Stimulated activated CD8-positive, alpha-beta memory T cell treated with anti-CD3 and anti-CD28 coated beads, Interleukin-12 subunit alpha, Interleukin-12 subunit beta, amount 100 ng/mL, for 1 hour (primary cell): ENCODE data around the gene CREBZF.
"Not testable (repeated sequence)": the region's sequence is repeated elsewhere in the genome, so short reads cannot be mapped to it uniquely, and the experiment has no call there.

ENCODE experiments used
- DNase-seq: peaks from one replicate; pipeline ENCODE4 v3.0.0-alpha.2; 2020; ENCODE audit warnings: low read depth

CREBZF gene

GRCh38 chr11:85670949-85671663 is 6.2 kb upstream of the CREBZF start:
- not testable (repeated sequence) for DNase-seq

DNA sequence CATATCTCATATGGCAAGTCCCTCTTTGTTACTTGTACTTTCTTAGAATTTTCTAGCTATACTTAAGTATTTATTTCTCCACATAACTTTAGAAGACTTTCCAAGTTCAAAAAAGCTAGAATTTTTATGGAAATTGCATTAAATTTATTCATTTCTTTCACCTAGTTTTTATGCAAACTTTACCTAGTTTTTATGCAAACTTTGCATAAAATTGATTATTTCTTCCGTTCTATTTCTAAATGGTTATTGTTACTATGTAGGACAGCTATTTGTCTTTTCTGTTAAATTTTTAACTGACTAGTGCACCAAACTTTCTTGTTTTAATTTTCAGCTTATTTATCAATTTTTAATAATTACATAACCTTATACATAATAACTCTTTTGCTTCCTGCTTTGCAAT is 3.2 kb upstream of the CREBZF start:
- no peak for DNase-seq

GRCh38 chr11:85666687-85667086 is 1.8 kb upstream of the CREBZF start:
- DNase-seq: no peak

DNA sequence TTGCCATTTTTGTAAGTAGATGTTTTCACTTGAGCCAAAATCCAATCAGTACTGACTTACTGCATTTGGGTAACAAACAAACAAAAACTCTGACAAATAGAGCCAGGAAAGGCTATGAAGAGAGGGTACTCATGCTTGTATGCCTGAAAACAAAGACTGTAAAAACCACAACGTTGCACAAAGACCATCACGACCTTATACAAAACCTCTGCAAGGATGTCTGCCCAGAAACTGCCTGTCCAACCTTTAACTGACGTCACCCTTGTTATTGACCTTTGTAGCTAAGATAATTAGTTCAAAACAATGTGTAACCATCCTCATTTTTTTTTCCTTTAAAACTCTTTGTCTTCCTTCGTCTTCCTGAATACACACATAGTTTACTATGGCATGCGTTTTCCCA is 804 bp upstream of the CREBZF start:
- DNase-seq: no peak

- DNase-seq: peak; percentile 82
Measured at GRCh38 chr11:85663753-85664614, 945 bp downstream of the CREBZF start.

GRCh38 chr11:85663080-85663752 is 1.7 kb downstream of the CREBZF start:
- no peak for DNase-seq

DNA sequence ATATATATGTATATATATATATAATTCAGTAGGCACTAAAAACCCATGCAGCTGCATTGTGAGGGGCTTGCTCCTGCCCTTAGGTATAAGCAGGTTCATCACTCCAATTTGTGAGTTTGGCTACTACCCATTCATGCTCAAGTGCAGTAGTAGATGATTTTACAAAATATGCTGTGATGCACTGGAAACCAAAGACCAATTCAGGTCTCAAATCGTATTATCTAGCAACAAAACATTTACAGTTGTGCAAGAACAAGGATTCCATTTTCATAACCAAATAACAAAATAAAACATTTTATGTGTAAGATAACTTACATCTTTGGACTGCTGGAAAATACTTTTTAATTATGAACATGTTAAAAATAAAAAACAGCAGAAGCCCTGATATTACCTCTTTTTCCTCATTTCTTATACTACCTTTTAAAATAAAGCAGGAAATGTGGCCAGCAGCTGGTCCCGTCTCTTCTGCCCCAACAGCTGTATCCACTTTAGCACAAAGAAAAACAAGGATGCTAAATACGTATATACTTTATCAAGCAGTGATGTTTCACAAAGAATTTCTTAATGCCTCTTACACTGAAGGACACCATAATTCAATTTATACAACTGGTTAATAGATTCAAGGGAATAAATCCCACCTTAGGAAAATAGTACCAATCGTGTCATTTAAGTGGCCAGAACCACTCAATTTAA is 2.8 kb downstream of the CREBZF start:
- no peak for DNase-seq

DNA sequence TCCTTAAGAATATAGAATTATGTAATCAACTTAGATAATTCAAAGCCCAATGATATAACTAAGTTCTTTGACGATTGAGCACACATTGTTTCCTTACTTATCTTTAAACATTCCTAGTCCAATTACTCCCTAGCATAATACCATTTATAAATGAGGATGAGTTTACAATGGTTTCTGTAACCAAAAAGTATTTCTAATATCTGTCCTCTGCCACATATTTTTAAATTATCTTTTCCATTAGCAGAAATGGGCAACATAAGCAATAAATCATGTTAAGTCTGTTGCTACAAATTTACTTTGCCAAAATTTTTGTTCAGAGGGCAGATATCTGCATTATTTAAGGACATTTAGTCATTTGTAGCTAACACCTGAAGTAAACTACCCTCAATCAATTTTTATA is 6.7 kb downstream of the CREBZF start:
- DNase-seq: no peak

DNA sequence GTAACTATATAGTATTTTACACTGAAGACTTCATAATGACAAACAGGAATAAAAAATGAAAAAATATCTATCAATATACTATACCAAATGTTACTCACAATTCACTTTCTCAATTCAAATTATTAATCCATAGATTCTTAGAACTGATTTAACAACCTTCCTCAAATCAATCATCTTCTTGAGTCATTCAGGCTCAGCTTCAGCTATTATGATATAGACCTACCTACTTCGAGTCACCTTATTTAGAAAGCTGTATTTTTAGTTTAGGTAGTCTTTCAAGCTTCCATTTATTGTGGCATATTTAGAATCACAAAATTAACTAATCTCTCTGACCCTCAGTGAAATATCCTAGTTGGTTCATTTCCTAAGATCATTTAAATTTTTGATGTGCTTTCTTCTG is 8.2 kb downstream of the CREBZF start:
- no peak for DNase-seq

DNA sequence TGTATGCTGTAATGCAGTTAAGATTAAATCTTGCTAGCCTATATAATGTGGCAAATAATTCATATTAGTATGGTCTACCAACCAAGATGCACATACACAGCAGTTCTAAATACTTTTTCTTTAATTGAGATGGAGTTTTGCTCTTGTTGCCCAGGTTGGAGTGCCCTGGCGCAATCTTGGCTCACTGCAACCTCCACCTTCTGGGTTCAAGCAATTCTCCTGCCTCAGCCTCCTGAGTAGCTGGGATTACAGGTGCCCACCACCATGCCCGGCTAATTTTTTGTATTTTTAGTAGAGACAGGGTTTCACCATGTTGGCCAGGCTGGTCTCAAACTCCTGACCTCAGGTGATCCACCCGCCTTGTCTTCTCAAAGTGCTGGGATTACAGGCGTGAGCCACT is 10.6 kb downstream of the CREBZF start:
- DNase-seq: not testable (repeated sequence)

DNA sequence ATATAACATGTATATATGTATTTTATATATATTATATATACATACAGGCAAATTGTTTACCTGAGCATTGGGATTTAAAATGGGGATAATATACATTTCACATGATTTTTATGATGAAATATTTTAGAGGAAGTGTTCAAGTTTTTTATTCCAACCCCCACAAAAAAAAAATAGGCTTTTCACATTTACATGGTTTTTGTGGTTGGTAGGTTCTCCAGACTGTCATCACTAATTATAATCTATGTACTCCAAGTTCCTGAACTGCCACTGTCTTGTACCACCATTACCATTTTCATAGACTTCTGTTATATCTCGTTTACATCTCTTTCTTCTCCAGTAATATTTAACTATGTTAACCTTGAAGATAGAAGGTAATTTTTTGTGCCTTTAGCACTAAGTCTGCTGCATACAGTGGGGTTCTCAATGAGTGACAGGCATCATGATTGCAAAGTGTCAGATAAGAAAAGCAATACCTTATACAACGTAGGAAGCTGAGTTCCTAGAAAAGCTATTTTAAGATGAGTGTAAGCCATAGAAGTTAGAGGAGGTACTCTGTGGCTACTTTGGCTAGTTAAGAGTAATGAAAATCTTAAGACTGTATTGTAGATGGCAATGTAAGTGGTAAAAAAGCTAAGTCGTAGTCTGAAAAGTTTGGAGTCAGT is 12.0 kb downstream of the CREBZF start:
- DNase-seq: no peak

DNA sequence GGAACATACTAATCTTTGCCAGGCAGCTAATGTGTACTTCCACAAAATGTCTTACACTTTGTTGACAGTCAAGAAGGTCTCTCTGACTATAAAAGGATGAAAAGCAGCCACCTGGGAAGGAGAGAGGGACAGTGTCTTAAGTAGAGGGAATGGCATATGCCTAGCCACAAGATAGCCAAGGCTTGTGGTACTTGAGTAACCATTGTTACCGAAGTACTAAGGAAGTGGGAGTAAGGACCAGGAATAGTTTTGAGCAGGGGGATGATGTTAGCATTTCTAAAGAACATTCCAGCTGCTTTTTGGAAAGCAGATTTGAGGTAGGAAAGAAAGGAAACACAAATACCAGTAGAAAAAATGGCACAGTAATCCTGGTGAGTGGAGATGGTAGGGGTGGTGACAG is 13.8 kb downstream of the CREBZF start:
- no peak for DNase-seq

DNA sequence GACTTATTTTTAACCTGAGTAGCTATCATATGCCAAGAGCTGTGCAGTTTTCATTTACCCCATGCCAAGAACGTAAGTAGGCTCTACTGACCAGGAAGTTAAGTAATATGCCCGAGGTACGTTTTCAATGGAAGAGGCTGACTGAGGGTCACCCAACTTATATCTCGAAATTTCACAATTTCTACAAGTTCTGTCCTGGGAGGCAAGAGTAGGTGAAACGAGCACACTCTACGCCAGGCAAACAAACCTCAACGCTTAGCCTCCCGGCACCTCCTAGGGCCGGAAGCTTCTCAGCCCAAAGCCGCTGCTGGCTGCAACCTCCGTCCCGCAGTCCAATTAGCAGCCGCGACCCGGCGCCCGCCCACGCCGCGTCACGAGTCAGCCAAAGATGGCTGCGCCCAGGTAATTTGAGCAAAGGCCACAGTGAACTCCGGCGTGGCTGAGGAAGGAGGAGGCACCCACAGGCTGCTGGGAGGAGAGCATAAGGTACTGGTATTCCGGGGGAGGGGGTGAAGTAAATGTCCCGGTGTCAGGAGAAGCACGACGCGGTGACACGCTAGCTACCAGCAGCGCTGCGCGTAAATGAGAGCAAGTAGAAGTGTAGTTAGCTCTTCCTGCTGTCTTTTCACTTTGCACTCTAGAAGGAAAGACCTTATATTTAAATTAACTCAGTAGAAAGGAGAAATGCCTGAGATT is 17.2 kb downstream of the CREBZF start, which contains the start of gene TMEM126A:
TMEM126A (plus strand) TSS at position 364 of the 696 bp plus-strand sequence. CDS start 2,289 bp downstream, outside the sequence.
- DNase-seq: peak; percentile 82

DNA sequence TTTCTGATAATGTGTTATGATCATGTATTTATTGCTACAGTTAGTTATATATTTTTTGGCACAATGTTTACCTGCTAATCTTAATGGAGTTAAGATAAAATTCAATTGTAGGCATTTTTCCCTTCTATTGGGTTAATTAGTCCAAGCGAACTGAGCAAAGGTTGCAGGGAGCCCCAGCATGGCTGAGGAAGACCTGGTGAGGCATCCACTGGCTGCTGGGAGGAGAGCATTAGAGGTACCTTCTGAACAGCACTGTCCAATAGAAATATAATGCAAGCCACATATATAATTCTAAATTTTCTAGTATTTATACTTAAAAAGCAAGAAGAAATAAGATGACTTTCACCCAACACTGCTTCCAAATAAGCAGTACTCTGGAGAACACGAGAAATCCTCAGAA is 17.9 kb downstream of the CREBZF start:
- no peak for DNase-seq

DNA sequence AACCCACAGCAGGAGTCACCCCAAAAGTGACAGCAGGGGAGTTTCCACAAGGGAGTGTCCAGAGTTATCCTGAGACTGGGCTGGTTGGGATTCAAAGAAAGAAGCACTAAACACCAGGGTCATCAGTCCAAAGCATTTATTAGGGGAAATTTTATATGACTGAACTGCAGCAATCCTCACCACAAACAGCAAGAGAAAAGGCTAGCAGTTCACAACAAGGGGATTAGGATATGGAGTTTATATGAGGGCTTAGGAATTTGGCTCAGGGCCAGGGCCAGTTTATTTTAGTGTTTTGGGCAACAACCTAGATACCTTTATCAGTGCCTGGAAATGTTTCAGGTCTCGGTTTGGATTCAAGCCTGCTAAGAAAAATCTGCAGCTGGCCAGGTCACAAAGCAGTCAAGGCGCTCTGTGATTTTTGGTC is 21.7 kb downstream of the CREBZF start:
- no peak for DNase-seq

GRCh38 chr11:85634747-85635146 is 30.2 kb downstream of the CREBZF start:
- no peak for DNase-seq

- no peak for DNase-seq
Measured at GRCh38 chr11:85628771-85629341, 36.1 kb downstream of the CREBZF start.

- peak; percentile 92 for DNase-seq
Measured at GRCh38 chr11:85627998-85628770, 36.7 kb downstream of the CREBZF start, which contains the start of gene TMEM126B. Gene TMEM126B (plus strand): TSS chr11:85628593. CDS start chr11:85628608, 15 bp downstream.

DNA sequence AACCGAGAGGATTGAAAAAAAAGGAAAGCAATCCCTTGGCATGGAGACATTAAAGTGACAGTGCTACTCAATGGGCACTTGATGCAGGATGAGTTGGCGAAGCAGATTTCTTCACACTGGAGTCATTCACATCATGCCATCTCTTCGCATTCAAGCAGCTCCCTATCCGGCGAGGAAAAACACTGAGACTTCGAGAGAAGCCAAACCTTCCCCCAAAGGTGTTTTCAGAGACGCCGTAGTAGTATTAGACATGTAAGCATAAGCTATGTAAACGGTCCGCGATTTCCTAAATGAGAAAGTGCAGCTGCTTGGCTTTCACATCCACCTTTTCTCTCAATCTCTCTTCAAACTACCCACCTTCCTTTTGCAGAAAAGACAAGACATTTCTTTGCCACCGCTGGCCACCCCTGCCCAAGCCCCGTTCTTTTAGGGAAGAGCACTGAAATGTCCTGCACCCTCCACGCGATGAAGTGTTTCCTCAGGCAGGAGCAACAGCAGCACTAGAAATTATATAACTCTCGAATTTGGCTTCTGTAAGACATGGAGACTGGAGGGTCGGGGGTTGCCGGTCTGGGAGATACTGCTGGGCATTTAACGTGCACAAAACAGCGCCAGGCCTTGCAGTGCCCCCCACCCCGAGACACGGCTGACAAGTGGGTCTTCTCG is 37.5 kb downstream of the CREBZF start, which contains the start of gene DLG2:
DLG2 (minus strand) TSS at position 13 of the 666 bp plus-strand sequence.
- no peak for DNase-seq
